Measurements from ENCODE around the gene MGAT5B.

MGAT5B gene

GRCh38 chr17:76885894-76886290 lies 17.7 kb downstream of the MGAT5B start:
- no peak for TF ChIP-seq REST (IDR thresholded peaks at IDR 0.05; ENCODE audit: insufficient read depth in 1 of 2, low read depth in 2 of 2, low read length in 2 of 2)
- no peak for TF ChIP-seq FOXP2 (optimal IDR thresholded peaks at IDR 0.05; ENCODE audit: borderline replicate concordance, extremely low read depth, extremely low read length, insufficient read depth)
- TF ChIP-seq TAF1 (IDR thresholded peaks at IDR 0.05; ENCODE audit: borderline replicate concordance, insufficient read depth, low read length), result no peak
- no peak for TF ChIP-seq POLR2AphosphoS5 (IDR thresholded peaks at IDR 0.05; ENCODE audit: low read depth, low read length)
- no peak for TF ChIP-seq SIN3A (IDR thresholded peaks at IDR 0.05; ENCODE audit: borderline replicate concordance, insufficient read depth, low read length)

GRCh38 chr17:76886395-76886794 lies 18.2 kb downstream of the MGAT5B start:
- peak; percentile 56 to 79; a peak in 3 of 4 replicates for TF ChIP-seq REST (IDR thresholded peaks at IDR 0.05; ENCODE audit: insufficient read depth in 1 of 2, low read depth in 2 of 2, low read length in 2 of 2)
- no peak for TF ChIP-seq FOXP2 (optimal IDR thresholded peaks at IDR 0.05; ENCODE audit: borderline replicate concordance, extremely low read depth, extremely low read length, insufficient read depth)

- no peak for TF ChIP-seq SIN3A (IDR thresholded peaks at IDR 0.05; ENCODE audit: borderline replicate concordance, insufficient read depth, low read length)
- no peak for TF ChIP-seq FOXP2 (optimal IDR thresholded peaks at IDR 0.05; ENCODE audit: borderline replicate concordance, extremely low read depth, extremely low read length, insufficient read depth)
- TF ChIP-seq TAF1 (IDR thresholded peaks at IDR 0.05; ENCODE audit: borderline replicate concordance, insufficient read depth, low read length), result no peak
- TF ChIP-seq POLR2AphosphoS5 (IDR thresholded peaks at IDR 0.05; ENCODE audit: low read depth, low read length), result no peak
- TF ChIP-seq REST (IDR thresholded peaks at IDR 0.05; ENCODE audit: insufficient read depth in 1 of 2, low read depth in 2 of 2, low read length in 2 of 2), result no peak
Observed at GRCh38 chr17:76887802-76888201, 19.6 kb downstream of the MGAT5B start.

GRCh38 chr17:76888661-76889060 lies 20.5 kb downstream of the MGAT5B start:
- TF ChIP-seq SIN3A (IDR thresholded peaks at IDR 0.05; ENCODE audit: borderline replicate concordance, insufficient read depth, low read length) (no peak), REST (IDR thresholded peaks at IDR 0.05; ENCODE audit: insufficient read depth in 1 of 2, low read depth in 2 of 2, low read length in 2 of 2) (no peak), TAF1 (IDR thresholded peaks at IDR 0.05; ENCODE audit: borderline replicate concordance, insufficient read depth, low read length) (no peak), POLR2AphosphoS5 (IDR thresholded peaks at IDR 0.05; ENCODE audit: low read depth, low read length) (no peak), FOXP2 (optimal IDR thresholded peaks at IDR 0.05; ENCODE audit: borderline replicate concordance, extremely low read depth, extremely low read length, insufficient read depth) (no peak)

- TF ChIP-seq FOXP2 (optimal IDR thresholded peaks at IDR 0.05; ENCODE audit: borderline replicate concordance, extremely low read depth, extremely low read length, insufficient read depth), result no peak
- TF ChIP-seq REST (IDR thresholded peaks at IDR 0.05; ENCODE audit: insufficient read depth in 1 of 2, low read depth in 2 of 2, low read length in 2 of 2), result no peak
- no peak for TF ChIP-seq POLR2AphosphoS5 (IDR thresholded peaks at IDR 0.05; ENCODE audit: low read depth, low read length)
- no peak for TF ChIP-seq TAF1 (IDR thresholded peaks at IDR 0.05; ENCODE audit: borderline replicate concordance, insufficient read depth, low read length)
- TF ChIP-seq SIN3A (IDR thresholded peaks at IDR 0.05; ENCODE audit: borderline replicate concordance, insufficient read depth, low read length), result no peak
Observed at GRCh38 chr17:76889323-76889722, 21.1 kb downstream of the MGAT5B start.

All from PFSK-1 (cell line).